ENCODE results near the gene MYO1B.
A peak's percentile ranks its signal among the peaks of the same experiment; 100 is the strongest.

Gene MYO1B

DNA sequence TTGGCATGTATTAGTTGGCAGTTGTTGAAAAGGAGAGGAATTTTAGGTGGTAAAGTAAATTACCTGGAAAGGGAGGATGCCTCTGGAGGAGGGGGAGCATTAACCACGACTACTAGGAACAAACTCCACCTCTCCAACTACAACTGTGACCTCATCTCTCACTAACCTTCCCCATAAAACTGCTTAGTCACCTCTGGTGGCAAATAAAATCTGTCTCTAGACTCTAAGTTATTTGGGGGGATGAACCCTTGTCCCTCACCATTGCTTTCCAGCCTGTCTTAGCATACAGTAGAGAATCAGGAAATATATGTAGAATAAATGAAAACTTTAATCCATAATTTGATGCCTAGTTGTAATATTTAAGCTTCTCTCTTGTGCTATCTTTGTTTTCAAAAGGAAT lies 27.6 kb upstream of the MYO1B start:
- no peak for DNase-seq (ENCODE audit: low spot score)

DNA sequence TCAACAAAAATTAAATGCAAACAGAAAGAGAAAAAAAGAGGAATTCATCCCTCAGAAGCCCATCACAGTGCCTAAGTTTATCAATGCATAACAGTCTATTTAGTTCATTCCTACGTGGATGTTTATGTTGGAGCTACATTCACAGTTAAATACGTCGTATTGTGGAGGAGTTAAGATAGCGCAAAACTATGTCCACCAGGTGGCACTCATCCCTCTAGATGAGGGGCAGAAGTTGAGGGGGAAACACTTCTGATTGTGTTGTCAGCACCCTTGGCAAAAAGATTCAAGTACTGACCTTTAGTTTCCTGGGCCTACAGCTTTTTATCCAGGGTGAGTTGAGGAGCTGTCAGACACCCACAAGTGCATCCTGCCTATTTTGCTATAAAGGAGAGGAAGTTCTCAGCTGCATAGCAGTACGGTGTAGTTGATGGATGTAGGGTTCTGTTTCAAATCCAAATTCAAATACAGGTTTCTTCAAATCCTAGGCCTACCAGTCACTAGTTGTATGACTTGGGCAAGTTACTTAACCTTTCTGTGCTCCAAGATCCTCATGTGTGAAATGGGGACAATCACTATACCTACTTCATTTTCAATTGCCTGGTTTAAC lies 26.8 kb upstream of the MYO1B start:
- peak; percentile 12 for DNase-seq (ENCODE audit: low spot score)
- TF ChIP-seq, protein P1, sequence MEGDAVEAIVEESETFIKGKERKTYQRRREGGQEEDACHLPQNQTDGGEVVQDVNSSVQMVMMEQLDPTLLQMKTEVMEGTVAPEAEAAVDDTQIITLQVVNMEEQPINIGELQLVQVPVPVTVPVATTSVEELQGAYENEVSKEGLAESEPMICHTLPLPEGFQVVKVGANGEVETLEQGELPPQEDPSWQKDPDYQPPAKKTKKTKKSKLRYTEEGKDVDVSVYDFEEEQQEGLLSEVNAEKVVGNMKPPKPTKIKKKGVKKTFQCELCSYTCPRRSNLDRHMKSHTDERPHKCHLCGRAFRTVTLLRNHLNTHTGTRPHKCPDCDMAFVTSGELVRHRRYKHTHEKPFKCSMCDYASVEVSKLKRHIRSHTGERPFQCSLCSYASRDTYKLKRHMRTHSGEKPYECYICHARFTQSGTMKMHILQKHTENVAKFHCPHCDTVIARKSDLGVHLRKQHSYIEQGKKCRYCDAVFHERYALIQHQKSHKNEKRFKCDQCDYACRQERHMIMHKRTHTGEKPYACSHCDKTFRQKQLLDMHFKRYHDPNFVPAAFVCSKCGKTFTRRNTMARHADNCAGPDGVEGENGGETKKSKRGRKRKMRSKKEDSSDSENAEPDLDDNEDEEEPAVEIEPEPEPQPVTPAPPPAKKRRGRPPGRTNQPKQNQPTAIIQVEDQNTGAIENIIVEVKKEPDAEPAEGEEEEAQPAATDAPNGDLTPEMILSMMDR (IDR thresholded peaks at IDR 0.05; ENCODE audit: extremely low read depth, missing control alignments) = peak; percentile 46

More for the DNA sequence above, 27.6 kb upstream of the MYO1B start:
- TF ChIP-seq, protein P1 (IDR thresholded peaks at IDR 0.05; ENCODE audit: extremely low read depth, missing control alignments) = no peak

DNA sequence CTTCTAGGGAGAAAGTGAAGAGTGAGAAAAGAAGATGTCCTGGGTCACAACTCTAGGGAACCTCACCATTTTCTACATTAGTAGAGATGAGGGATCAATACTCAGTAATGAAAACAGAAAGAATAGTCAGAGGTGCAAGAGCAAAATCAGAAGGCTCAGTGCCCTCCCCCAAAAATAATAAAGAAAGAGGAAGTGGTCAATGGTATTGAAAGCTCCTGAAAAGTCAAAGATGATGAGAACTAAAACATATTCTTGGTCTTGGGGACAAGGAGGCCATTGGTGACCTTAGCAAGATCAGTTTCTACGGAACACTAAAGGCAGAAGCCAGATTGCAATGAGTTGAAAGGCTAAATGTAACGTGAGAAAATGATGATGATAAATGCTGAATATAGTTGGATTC lies 24.5 kb upstream of the MYO1B start:
- DNase-seq (ENCODE audit: low spot score) = no peak
- TF ChIP-seq, protein P1 (IDR thresholded peaks at IDR 0.05; ENCODE audit: extremely low read depth, missing control alignments) = no peak

- no peak for DNase-seq (ENCODE audit: low spot score)
- TF ChIP-seq, protein P1 (IDR thresholded peaks at IDR 0.05; ENCODE audit: extremely low read depth, missing control alignments) = no peak
Observed at GRCh38 chr2:191221666-191222065, 23.5 kb upstream of the MYO1B start.

GRCh38 chr2:191222507-191222906 lies 22.7 kb upstream of the MYO1B start:
- TF ChIP-seq, protein P1 (IDR thresholded peaks at IDR 0.05; ENCODE audit: extremely low read depth, missing control alignments) = no peak
- DNase-seq (ENCODE audit: low spot score) = no peak

GRCh38 chr2:191222952-191223351 lies 22.3 kb upstream of the MYO1B start:
- TF ChIP-seq, protein P1 (IDR thresholded peaks at IDR 0.05; ENCODE audit: extremely low read depth, missing control alignments) = no peak
- no peak for DNase-seq (ENCODE audit: low spot score)

DNA sequence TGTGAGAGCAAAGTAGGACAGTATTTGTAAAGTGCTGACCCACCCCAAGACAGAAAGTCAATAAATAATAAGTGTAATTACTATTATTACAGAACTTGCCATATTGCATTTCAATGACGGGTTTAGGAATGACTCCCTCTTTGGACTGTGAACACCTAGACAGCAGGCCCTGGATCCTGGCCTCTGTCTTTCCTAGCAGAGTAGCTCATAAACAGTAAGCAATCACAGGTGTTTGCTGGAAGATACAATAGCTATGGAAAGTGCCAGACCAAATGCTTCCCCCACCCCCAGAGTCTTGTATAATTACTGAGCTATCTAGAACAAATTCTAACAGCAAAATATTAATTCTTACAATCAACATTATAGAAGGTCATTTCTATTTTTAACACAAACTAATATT lies 20.1 kb upstream of the MYO1B start:
- DNase-seq (ENCODE audit: low spot score) = no peak
- TF ChIP-seq, protein P1 (IDR thresholded peaks at IDR 0.05; ENCODE audit: extremely low read depth, missing control alignments) = no peak
